ENCODE data around the gene DBN1.

DNA sequence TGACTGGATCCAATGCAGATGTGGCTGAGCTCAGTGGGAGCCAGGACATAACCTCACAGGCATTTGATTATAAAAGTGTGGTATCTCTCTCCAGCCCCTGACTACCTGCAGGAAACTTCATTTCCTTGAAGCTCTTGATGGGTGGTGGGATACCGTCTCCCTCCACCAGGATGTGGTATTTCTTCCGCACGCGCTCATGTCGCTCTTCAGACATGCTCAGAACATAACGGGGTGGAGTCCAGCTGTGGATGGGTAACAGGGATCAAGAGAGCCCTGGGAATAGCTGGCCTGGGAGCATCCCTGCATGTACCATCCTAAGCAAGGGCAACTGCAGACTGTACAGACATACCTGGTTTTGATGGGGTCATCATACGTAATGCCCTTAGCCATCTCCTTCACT lies 42.1 kb upstream of the DBN1 start:
- no peak for TF ChIP-seq CTCF (IDR thresholded peaks at IDR 0.05)
- no peak for TF ChIP-seq EZH2 (IDR thresholded peaks at IDR 0.05)
